ENCODE data around the gene PCDH15. TPM values are rescaled to one million over a fixed set of nuclear protein-coding genes. Genes with fewer than 3 reads are reported as not detected.

Gene PCDH15
- polyA plus RNA-seq, 3 donors, result 0.01 to 0.22 TPM; not detected in 1

- H3K27ac ChIP-seq (ENCODE audit: low read depth, low read length), result no peak overlapping the region
- WGBS, 3 donors, result 71 to 90% (median 79%) methylated on average over 2 of the region's 2 CpGs
Measured at GRCh38 chr10:54284526-54285193, 516.4 kb downstream of the PCDH15 start.

- 32 to 55% (median 40%) methylated on average over 2 of the region's 2 CpGs for WGBS, 3 donors
- H3K27ac ChIP-seq (ENCODE audit: low read depth, low read length), result no peak overlapping the region
Measured at GRCh38 chr10:54282012-54282411, 519.0 kb downstream of the PCDH15 start.

DNA sequence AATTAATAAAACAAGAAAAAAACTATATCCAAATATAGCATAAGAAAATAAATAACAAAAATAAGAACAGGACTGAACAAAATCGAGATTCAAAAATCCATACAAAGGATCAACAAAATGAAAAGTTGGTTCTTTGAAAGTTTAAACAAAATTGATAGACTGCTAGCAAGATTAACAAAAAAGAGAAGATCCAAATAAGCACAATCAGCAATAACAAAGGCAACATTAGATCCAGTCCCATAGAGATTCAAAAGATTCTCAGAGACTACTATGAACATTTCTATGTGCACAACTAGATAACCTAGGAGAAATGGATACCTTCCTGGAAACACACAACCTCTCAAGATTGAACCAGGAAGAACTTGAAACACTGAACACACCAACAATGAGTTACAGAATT lies 534.6 kb downstream of the PCDH15 start:
- 58 to 81% (median 62%) methylated on average over 1 of the region's 1 CpG for WGBS, 3 donors

GRCh38 chr10:54262726-54263125 lies 538.3 kb downstream of the PCDH15 start:
- WGBS, 3 donors, result 77 to 87% (median 82%) methylated on average over 5 of the region's 5 CpGs
- no peak overlapping the region for H3K27ac ChIP-seq (ENCODE audit: low read depth, low read length)

More for the DNA sequence above, 534.6 kb downstream of the PCDH15 start:
- H3K27ac ChIP-seq (ENCODE audit: low read depth, low read length), result no peak overlapping the region

- WGBS, 3 donors, result 50 to 75% (median 66%) methylated on average over 2 of the region's 2 CpGs
- H3K27ac ChIP-seq (ENCODE audit: low read depth, low read length), result no peak overlapping the region
Measured at GRCh38 chr10:54259104-54259503, 541.9 kb downstream of the PCDH15 start.

DNA sequence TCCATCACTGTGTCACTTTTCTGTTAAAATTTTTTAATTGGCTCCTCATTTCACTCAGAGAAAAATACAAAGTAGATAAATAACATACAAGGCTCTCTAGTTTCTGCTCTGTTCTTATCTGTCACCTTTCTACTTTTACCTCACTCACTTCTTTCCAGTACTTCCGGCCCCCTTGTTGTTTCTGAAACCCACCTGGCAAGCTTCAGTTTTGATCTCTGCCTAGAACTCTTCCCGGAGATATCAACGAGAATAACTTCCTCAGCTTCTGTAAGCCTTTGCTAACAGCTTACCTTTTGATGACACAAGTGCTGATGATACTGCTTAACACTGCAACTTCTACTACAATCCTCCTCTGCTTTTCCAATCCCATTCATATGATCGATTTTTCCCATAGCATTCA lies 566.2 kb downstream of the PCDH15 start:
- H3K27ac ChIP-seq (ENCODE audit: low read depth, low read length), result no peak overlapping the region
- 53 to 59% (median 56%) methylated on average over 4 of the region's 4 CpGs for WGBS, 3 donors

- 65 to 97% (median 90%) methylated on average over 2 of the region's 2 CpGs for WGBS, 3 donors
- no peak overlapping the region for H3K27ac ChIP-seq (ENCODE audit: low read depth, low read length)
Measured at GRCh38 chr10:54203401-54203800, 597.6 kb downstream of the PCDH15 start.

- no peak overlapping the region for H3K27ac ChIP-seq (ENCODE audit: low read depth, low read length)
- 41 to 63% (median 61%) methylated on average over 3 of the region's 3 CpGs for WGBS, 3 donors
Measured at GRCh38 chr10:54198051-54198450, 603.0 kb downstream of the PCDH15 start.

DNA sequence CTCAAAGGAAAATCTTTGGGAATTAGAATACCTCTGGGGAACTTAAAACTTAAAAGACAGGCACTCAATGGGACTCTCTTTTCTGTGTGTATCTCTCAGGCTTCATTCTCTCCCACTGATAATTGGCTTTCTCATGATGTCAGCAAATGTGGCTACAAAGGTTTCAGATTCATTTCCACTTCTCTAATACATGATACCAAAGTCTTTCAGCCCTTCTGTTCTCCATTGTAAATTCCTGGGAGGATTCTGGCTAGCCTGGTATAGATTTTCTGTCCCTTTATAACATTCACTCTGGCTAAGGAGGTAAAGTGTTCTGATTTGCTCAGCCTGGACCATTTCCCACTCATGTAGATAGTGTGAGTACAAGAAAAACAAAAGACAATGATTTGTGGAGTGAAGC lies 606.2 kb downstream of the PCDH15 start:
- H3K27ac ChIP-seq (ENCODE audit: low read depth, low read length), result no peak overlapping the region

DNA sequence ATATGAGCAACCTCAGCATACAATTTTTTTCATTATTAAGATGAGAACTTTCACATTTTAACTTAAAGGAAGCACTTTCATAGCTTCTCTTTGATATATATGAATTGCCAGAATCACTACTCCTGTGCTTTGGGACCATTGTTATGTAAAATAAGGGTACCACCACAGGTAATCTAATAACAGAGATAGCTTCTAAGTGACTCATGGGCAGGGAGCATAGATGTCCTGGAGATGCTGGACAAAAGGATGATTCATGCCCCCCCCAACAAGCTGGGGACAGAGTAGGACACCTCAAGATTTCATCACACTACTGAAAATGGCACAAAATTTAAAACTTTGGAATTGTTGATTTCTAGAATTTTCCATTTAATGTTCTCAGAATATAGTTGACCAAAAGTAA lies 641.1 kb downstream of the PCDH15 start:
- no peak overlapping the region for H3K27ac ChIP-seq (ENCODE audit: low read depth, low read length)

DNA sequence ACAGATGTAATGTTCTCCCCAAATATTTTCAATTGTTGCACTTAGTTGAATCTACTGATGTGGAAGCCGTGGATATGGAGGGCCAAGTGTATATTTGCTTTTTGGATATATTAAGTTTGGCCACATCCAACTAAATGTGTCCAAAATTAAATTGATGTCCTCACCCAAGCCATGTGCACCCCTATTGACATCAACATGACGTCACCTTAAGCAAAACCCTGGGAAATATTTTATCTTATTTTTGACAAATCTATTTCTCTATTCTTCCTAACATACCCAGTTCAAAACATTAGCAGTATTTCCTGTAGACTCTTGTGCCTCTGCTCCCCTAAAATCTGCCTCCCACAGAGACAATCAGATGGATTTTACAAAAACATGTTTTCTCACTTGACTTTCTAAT lies 652.5 kb downstream of the PCDH15 start:
- WGBS, 3 donors, result 67 to 73% (median 72%) methylated on average over 2 of the region's 2 CpGs
- no peak overlapping the region for H3K27ac ChIP-seq (ENCODE audit: low read depth, low read length)

DNA sequence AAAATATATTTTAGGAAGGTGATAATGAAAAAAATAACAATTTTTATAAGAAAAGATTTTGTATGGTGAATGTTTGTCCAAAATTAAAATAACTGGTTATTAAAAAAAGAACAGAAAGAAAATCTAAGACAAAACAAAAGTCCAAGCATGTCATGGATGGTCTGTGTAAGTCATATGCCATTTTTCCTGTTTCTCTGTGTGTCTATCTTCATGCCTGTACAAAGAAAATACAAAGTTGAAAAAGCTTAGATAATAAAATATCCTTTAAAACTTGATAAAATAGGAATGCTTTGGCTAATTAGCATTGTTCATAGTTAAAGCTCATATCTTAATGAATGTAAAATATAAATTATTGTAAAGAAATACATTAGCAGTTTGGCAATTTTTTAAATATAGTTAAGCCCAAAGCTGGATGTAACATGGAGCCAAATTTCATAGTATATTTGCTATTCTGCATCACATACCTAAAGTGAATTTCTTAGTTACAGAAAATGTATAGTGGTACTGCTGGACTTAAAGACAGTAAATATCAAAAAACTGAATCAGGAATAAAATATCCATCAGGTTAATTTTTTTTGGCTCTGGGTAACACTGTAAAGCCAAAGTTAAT lies 661.1 kb downstream of the PCDH15 start:
- no peak overlapping the region for H3K27ac ChIP-seq (ENCODE audit: low read depth, low read length)

DNA sequence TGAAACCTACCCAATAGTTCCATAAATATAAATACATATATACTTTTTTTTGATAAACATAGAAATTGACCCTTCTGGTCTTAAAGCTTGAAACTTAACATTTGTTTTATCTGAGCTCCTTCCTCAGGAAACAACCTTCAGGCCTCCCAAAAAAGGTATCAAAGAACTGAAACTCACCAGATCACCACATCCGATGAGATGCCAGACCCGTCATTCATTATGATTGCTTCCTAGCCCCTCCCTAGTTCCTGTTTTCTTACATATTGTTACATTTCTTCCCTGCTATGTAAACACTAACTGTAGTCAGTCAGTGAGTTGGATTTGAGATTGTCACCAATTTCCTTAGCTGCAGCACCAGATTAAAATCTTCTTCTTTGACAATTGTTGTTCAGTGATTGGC lies 663.6 kb downstream of the PCDH15 start:
- H3K27ac ChIP-seq (ENCODE audit: low read depth, low read length), result no peak overlapping the region
- 69 to 72% (median 71%) methylated on average over 2 of the region's 2 CpGs for WGBS, 3 donors

DNA sequence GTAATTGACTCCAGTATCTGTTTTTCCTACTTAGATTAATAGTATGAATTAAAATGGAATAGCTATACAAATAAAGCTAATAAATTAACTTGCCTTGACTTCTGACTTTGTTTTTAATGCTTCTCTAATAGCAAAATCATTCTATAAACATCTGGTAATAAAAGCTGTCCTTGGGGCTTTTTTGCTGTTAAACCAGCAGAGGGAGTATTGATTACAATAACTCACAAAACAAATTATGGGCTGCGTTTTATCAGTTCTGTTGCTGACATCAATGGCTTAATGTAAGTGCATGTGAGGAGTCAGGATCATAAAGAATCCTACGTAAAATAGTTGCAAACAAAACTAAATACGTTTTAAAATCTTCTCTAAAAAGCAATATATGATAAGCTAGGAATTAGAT lies 667.8 kb downstream of the PCDH15 start:
- 13 to 34% (median 33%) methylated on average over 3 of the region's 3 CpGs for WGBS, 3 donors
- no peak overlapping the region for H3K27ac ChIP-seq (ENCODE audit: low read depth, low read length)

GRCh38 chr10:54131833-54132232 lies 669.2 kb downstream of the PCDH15 start:
- no peak overlapping the region for H3K27ac ChIP-seq (ENCODE audit: low read depth, low read length)
- WGBS, 3 donors, result 69 to 87% (median 82%) methylated on average over 6 of the region's 6 CpGs

DNA sequence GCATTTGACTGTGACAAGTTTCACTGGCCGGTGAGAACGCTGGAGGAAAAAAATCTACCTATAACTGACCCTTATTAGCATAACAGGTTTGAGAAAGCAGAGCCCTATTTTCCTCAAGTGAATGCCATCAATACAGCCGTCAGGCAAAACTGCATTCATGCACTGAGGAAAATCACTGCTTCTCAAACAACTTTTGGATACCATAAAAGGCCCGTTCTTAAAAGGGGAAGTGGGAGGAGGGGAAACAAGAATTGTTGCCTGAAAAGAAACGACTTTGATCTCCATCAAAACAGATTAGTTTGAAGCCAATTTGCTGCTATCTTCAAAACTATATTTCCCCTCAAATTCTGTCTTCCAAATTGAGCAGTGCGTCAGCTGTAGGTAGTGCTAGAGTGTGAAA lies 670.6 kb downstream of the PCDH15 start:
- H3K27ac ChIP-seq (ENCODE audit: low read depth, low read length), result no peak overlapping the region
- WGBS, 3 donors, result 60 to 66% (median 62%) methylated on average over 6 of the region's 6 CpGs

- WGBS, 3 donors, result 45 to 52% (median 46%) methylated on average over 3 of the region's 3 CpGs
- no peak overlapping the region for H3K27ac ChIP-seq (ENCODE audit: low read depth, low read length)
Measured at GRCh38 chr10:54125098-54125747, 675.8 kb downstream of the PCDH15 start.

GRCh38 chr10:54124209-54124885 lies 676.7 kb downstream of the PCDH15 start:
- no peak overlapping the region for H3K27ac ChIP-seq (ENCODE audit: low read depth, low read length)
- WGBS, 3 donors, result 59 to 77% (median 62%) methylated on average over 6 of the region's 6 CpGs

GRCh38 chr10:54120806-54121205 lies 680.2 kb downstream of the PCDH15 start:
- WGBS, 3 donors, result 0 to 42% (median 27%) methylated on average over 1 of the region's 1 CpG
- H3K27ac ChIP-seq (ENCODE audit: low read depth, low read length), result no peak overlapping the region
